Measurements from ENCODE around the gene PLAAT2.

DNA sequence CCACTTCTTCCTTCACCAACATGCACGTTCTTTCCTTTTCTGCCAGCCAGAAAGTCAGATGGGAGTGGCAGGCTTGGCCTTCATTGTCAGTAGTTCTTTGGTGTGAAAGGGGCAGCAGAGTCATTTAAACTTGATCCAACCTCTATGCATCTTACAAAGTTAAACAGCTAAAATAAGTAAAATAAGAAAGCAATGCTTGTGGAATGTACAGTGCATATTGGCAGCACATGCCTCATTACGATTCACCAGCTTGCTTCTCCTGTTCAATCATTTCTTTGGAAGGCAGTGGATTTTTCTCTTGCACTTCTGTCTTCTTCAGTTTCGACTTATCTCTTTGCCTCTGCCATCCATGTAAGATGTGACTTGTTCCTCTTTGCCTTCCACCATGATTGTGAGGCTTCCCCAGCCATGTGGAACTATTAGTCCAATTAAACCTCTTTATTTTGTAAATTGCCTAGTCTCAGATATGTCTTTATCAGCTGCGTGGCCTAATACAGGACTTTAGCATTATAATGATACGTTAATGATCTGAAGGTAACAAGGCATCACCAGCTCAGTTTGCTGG, 42.5 kb downstream of the PLAAT2 start:
- TF ChIP-seq, protein P1, sequence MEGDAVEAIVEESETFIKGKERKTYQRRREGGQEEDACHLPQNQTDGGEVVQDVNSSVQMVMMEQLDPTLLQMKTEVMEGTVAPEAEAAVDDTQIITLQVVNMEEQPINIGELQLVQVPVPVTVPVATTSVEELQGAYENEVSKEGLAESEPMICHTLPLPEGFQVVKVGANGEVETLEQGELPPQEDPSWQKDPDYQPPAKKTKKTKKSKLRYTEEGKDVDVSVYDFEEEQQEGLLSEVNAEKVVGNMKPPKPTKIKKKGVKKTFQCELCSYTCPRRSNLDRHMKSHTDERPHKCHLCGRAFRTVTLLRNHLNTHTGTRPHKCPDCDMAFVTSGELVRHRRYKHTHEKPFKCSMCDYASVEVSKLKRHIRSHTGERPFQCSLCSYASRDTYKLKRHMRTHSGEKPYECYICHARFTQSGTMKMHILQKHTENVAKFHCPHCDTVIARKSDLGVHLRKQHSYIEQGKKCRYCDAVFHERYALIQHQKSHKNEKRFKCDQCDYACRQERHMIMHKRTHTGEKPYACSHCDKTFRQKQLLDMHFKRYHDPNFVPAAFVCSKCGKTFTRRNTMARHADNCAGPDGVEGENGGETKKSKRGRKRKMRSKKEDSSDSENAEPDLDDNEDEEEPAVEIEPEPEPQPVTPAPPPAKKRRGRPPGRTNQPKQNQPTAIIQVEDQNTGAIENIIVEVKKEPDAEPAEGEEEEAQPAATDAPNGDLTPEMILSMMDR (IDR thresholded peaks at IDR 0.05), result no peak
- TF ChIP-seq POLR2A (IDR thresholded peaks at IDR 0.05) (no peak), POLR2AphosphoS5 (IDR thresholded peaks at IDR 0.05; ENCODE audit: insufficient read depth in 1 of 2, low read depth in 1 of 2) (no peak)

Measured in vagina (tissue), 2 donors.